Measurements from ENCODE around the gene REG4. TPM values are rescaled to one million over a fixed set of nuclear protein-coding genes. Genes with fewer than 3 reads are reported as not detected.

The REG4 gene
- total and polyA plus RNA-seq, 3 experiments from 2014 or later = 2.5 to 4.4 (median 3.0) TPM

DNA sequence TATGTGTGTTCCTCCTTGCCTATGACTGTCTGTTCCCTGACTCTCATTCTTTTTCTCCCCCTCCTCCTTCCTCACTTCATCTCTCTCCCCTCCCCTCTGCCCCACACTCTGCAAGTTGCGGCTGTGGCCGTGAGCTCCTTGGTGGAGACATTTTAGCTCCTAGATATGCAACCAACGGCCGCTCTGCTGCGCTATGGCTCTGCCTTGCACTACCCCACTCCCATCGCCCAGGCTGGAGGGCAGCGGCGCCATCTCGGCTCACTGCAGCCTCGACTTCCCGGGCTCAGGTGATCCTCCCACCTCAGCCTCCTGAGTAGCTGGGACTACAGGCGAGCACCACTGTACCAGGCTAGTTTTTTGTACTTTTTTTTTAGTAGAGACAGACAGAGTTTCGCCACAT, 5.5 kb downstream of the REG4 start:
- no peak overlapping the region for H3K4me3 ChIP-seq (ENCODE audit: low read length)
- H3K27me3 ChIP-seq (ENCODE audit: insufficient read depth, low read length, poor library complexity, severe bottlenecking) = no peaks in the 10 kb centered on the region
- Mint-ChIP-seq H3K36me3 (no peaks in the 10 kb centered on the region), H3K27ac (peak overlapping the region in 1 of 8 donors; percentile 34), H3K9me3 (no peaks in the 10 kb centered on the region), H3K27me3 (peaks cover 4 to 30% of the 10 kb centered on the region in 2 donors), H3K4me3 (no peak overlapping the region), H3K4me1 (peaks cover 2 to 5% (median 5%) of the 10 kb centered on the region in 3 donors)
- no peaks in the 10 kb centered on the region for H3K36me3 ChIP-seq (ENCODE audit: insufficient read depth, low read length)
- no peaks in the 10 kb centered on the region for H3K9me3 ChIP-seq (ENCODE audit: low read length)
- POLR2A ChIA-PET = no interaction called here
- no peak overlapping the region for H3K27ac ChIP-seq (ENCODE audit: low read depth, low read length)
- CTCF ChIA-PET = no interaction called here
- H3K4me1 ChIP-seq (ENCODE audit: insufficient read depth, low read length) = no peaks in the 10 kb centered on the region
- DNase-seq = no peak

- Mint-ChIP-seq H3K27me3 (peaks cover 4 to 30% of the 10 kb centered on the region in 2 donors), H3K27ac (peak overlapping the region in 1 of 8 donors; percentile 34), H3K4me1 (peaks cover 2 to 5% (median 5%) of the 10 kb centered on the region in 3 donors), H3K36me3 (no peaks in the 10 kb centered on the region), H3K4me3 (no peak overlapping the region), H3K9me3 (no peaks in the 10 kb centered on the region)
- H3K9me3 ChIP-seq (ENCODE audit: low read length) = no peaks in the 10 kb centered on the region
- H3K27me3 ChIP-seq (ENCODE audit: insufficient read depth, low read length, poor library complexity, severe bottlenecking) = no peaks in the 10 kb centered on the region
- no peak overlapping the region for H3K27ac ChIP-seq (ENCODE audit: low read depth, low read length)
- H3K4me3 ChIP-seq (ENCODE audit: low read length) = no peak overlapping the region
- POLR2A ChIA-PET = no interaction called here
- no peaks in the 10 kb centered on the region for H3K4me1 ChIP-seq (ENCODE audit: insufficient read depth, low read length)
- no peak for DNase-seq
- no peaks in the 10 kb centered on the region for H3K36me3 ChIP-seq (ENCODE audit: insufficient read depth, low read length)
- CTCF ChIA-PET = no interaction called here
Observed at GRCh38 chr1:119805247-119805646, 6.0 kb downstream of the REG4 start.

DNA sequence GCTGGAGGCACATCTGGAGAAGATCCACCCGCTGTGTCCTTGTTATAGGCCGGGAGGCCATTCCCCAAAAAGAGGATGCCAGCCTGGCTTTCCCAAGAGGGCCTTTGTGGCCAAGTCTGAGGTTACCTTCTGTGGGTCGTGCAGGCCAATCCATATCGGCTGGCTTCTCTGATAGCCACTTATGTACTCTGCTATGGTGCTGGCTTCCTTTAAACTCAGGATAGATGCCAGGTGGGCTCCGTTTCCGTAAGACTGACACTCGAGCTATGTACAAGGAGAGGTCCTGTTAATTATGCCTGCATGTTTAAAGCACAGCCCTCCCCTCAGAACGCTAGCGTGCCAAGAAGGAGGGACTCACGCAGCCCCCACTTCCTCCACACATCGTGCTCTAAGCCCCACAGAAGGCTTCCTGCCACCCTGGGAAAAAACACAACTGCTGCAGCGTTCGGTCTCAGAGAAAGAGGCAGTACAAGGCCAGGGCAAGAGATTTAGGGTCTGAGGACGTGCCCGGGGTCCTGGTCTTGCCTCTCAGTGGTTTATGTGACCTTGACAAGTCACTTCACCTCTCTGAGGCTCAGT, 11.6 kb downstream of the REG4 start:
- ChIA-PET POLR2A (no interaction called here), CTCF (interaction anchor here (2.2 kb wide), 1 partner anchor 9 kb away, joined by 8 read pairs; no protein-coding TSS in a partner anchor)
- Mint-ChIP-seq H3K27me3 (peaks cover 1 to 3% of the 10 kb centered on the region in 2 donors), H3K4me3 (peak overlapping the region in 1 of 7 donors; percentile 10), H3K27ac (peak overlapping the region in 1 of 8 donors; percentile 43), H3K4me1 (peaks cover 0 to 2% (median 0%) of the 10 kb centered on the region in 3 donors), H3K36me3 (no peaks in the 10 kb centered on the region), H3K9me3 (no peaks in the 10 kb centered on the region)
- Histone ChIP-seq H3K4me1 (ENCODE audit: insufficient read depth, low read length) (no peaks in the 10 kb centered on the region), H3K9me3 (ENCODE audit: low read length) (no peaks in the 10 kb centered on the region), H3K27me3 (ENCODE audit: insufficient read depth, low read length, poor library complexity, severe bottlenecking) (no peaks in the 10 kb centered on the region), H3K27ac (ENCODE audit: low read depth, low read length) (no peak overlapping the region), H3K36me3 (ENCODE audit: insufficient read depth, low read length) (no peaks in the 10 kb centered on the region), H3K4me3 (ENCODE audit: low read length) (no peak overlapping the region)
- DNase-seq = peak in 1 of 5 donors; percentile 44

DNA sequence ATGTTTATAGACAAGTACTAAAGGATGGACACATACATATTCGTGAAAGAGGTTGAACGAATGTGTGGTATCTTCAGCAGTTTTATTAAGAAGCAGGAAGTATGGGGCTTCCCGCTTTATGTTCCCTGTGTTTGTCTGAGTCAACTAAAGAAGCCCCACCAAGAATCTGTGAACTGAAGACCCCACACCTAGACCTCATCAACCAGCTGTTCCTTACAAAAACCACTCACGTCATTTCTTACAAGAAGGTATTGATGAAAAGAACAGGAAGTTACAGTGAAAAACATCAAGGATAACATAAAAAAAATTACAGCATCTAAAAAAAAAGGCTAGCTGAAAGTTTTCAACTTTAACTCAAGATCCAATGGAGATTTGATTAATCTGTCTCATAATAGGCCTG, 12.3 kb downstream of the REG4 start:
- Mint-ChIP-seq H3K36me3 (no peaks in the 10 kb centered on the region), H3K27me3 (peaks cover 1 to 3% of the 10 kb centered on the region in 2 donors), H3K9me3 (no peaks in the 10 kb centered on the region), H3K4me1 (peaks cover 0 to 2% (median 0%) of the 10 kb centered on the region in 3 donors), H3K4me3 (peak overlapping the region in 1 of 7 donors; percentile 16), H3K27ac (no peak overlapping the region)
- Histone ChIP-seq H3K36me3 (ENCODE audit: insufficient read depth, low read length) (no peaks in the 10 kb centered on the region), H3K27ac (ENCODE audit: low read depth, low read length) (no peak overlapping the region), H3K4me1 (ENCODE audit: insufficient read depth, low read length) (no peaks in the 10 kb centered on the region), H3K27me3 (ENCODE audit: insufficient read depth, low read length, poor library complexity, severe bottlenecking) (no peaks in the 10 kb centered on the region), H3K9me3 (ENCODE audit: low read length) (no peaks in the 10 kb centered on the region), H3K4me3 (ENCODE audit: low read length) (no peak overlapping the region)
- POLR2A ChIA-PET = no interaction called here
- CTCF ChIA-PET = interaction anchor here (2.2 kb wide), 1 partner anchor 10 kb away, joined by 8 read pairs; no protein-coding TSS in a partner anchor
- peak in 1 of 5 donors; percentile 57 for DNase-seq

DNA sequence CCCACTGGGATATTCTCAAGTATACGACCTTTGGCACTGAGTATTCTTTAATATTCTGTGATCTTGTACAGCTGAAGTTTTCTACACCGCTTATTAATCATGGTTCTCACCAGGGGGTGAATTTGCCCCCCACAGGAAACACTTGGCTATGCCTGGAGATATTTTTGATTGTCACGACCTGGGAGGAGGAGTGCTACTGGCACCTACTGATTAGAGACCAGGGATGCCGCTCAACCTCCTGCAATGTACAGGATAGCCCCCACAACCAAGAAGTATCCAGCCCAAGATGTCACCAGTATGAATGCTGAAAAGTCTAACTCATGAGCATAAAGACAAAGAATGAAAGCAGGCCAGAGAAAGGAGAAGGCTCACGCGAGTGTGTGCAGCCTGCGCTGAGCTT, 13.7 kb downstream of the REG4 start:
- H3K27ac Mint-ChIP-seq = no peak overlapping the region

GRCh38 chr1:119797162-119797561, 14.1 kb downstream of the REG4 start:
- CTCF ChIA-PET = no interaction called here

More for the DNA sequence above, 13.7 kb downstream of the REG4 start:
- H3K4me1 ChIP-seq (ENCODE audit: insufficient read depth, low read length) = no peaks in the 10 kb centered on the region
- CTCF ChIA-PET = interaction anchor here (2.2 kb wide), 1 partner anchor 11 kb away, joined by 8 read pairs; no protein-coding TSS in a partner anchor
- Mint-ChIP-seq H3K9me3 (no peaks in the 10 kb centered on the region), H3K4me3 (no peak overlapping the region), H3K27me3 (peaks cover 1 to 10% of the 10 kb centered on the region in 2 donors), H3K36me3 (peaks cover 0 to 2% (median 0%) of the 10 kb centered on the region in 3 donors), H3K4me1 (peaks cover 0 to 2% (median 0%) of the 10 kb centered on the region in 3 donors)
- H3K27me3 ChIP-seq (ENCODE audit: insufficient read depth, low read length, poor library complexity, severe bottlenecking) = no peaks in the 10 kb centered on the region
- no peak overlapping the region for H3K27ac ChIP-seq (ENCODE audit: low read depth, low read length)
- no peaks in the 10 kb centered on the region for H3K36me3 ChIP-seq (ENCODE audit: insufficient read depth, low read length)
- H3K4me3 ChIP-seq (ENCODE audit: low read length) = no peak overlapping the region
- POLR2A ChIA-PET = no interaction called here
- no peak for DNase-seq
- no peaks in the 10 kb centered on the region for H3K9me3 ChIP-seq (ENCODE audit: low read length)

DNA sequence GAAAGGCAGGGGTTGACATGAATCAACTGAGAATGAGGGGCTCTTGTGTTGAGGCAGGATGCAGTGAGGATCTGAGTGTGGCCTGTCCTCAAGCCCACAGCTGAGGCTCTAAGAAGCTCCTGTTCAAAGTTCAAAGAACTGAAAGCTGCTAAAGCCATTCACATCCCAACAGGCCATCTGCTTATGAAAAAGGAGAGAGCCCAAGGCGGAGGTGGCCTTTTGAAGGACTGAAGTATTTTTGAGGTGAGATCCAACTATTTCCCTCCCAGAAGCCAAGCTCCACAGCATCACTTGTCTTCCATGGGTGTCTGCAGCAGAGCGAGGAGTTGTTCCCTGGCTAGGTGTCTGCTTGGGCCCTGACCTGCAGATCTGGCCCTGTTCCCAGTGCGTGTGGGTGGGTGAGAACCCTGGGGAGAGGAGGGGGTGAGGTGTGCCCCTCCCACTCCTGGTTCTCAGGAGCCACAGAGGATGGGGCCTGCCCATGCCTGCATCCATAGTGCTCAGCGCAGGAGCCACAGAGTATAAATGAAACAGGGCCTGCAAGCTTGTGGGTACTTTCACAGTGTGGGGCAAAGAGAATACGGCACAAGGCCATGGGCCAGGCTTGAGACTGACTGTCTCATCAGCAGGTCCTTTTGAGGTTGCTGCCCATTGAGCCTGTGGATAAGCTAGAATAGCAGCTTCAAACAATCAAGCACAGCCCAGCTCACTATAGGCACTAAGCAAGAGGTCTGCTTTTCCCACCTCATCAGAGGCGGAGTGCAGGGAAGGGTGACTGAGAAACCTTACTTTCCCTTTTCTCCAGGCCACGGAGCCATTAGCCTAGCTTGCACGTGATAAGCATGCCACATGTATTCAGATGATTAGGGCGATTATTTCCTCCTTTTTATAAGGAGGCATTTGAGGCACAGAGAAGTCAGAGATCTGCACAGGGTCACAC, 15.7 kb downstream of the REG4 start:
- POLR2A ChIA-PET = no interaction called here
- peaks cover 0 to 2% (median 0%) of the 10 kb centered on the region in 3 donors for H3K4me1 Mint-ChIP-seq

More at GRCh38 chr1:119797162-119797561, 14.1 kb downstream of the REG4 start:
- H3K27me3 ChIP-seq (ENCODE audit: insufficient read depth, low read length, poor library complexity, severe bottlenecking) = no peaks in the 10 kb centered on the region
- Mint-ChIP-seq H3K36me3 (peaks cover 0 to 2% (median 0%) of the 10 kb centered on the region in 3 donors), H3K9me3 (no peaks in the 10 kb centered on the region), H3K4me1 (peaks cover 0 to 2% (median 0%) of the 10 kb centered on the region in 3 donors), H3K27ac (no peak overlapping the region), H3K4me3 (no peak overlapping the region), H3K27me3 (peaks cover 1 to 13% of the 10 kb centered on the region in 2 donors)
- H3K4me3 ChIP-seq (ENCODE audit: low read length) = no peak overlapping the region
- no peaks in the 10 kb centered on the region for H3K9me3 ChIP-seq (ENCODE audit: low read length)
- POLR2A ChIA-PET = no interaction called here
- no peak for DNase-seq
- H3K27ac ChIP-seq (ENCODE audit: low read depth, low read length) = no peak overlapping the region
- no peaks in the 10 kb centered on the region for H3K36me3 ChIP-seq (ENCODE audit: insufficient read depth, low read length)
- H3K4me1 ChIP-seq (ENCODE audit: insufficient read depth, low read length) = no peaks in the 10 kb centered on the region

DNA sequence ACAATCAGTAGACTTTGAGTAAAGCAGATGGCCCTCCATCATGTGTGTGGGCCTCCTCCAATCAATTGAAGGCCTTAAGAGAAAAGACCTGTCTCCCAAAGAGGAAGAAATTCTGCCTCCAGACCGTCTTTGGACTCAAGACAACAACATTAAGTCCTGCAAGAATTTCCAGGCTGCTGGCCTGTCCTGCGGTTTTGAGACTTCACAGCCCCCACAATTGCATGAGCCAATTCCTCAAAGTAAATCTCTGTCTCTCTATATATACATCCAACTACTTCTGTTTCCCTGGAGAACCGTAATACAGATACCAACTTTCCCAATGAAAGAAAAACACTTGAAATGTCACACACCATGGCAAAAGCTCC, 16.4 kb downstream of the REG4 start:
- Mint-ChIP-seq H3K27ac (no peak overlapping the region), H3K9me3 (no peaks in the 10 kb centered on the region), H3K27me3 (peaks cover 4 to 28% of the 10 kb centered on the region in 2 donors), H3K4me1 (peaks cover 0 to 2% (median 0%) of the 10 kb centered on the region in 3 donors), H3K36me3 (peaks cover 0 to 2% (median 0%) of the 10 kb centered on the region in 3 donors), H3K4me3 (no peak overlapping the region)
- Histone ChIP-seq H3K27ac (ENCODE audit: low read depth, low read length) (no peak overlapping the region), H3K27me3 (ENCODE audit: insufficient read depth, low read length, poor library complexity, severe bottlenecking) (no peaks in the 10 kb centered on the region), H3K9me3 (ENCODE audit: low read length) (no peaks in the 10 kb centered on the region), H3K4me3 (ENCODE audit: low read length) (no peak overlapping the region), H3K36me3 (ENCODE audit: insufficient read depth, low read length) (no peaks in the 10 kb centered on the region), H3K4me1 (ENCODE audit: insufficient read depth, low read length) (no peaks in the 10 kb centered on the region)
- DNase-seq = no peak
- ChIA-PET CTCF (interaction anchor here (0.8 to 1.4 kb wide), 3 partner anchors 8 to 14 kb away, joined by 3 to 4 read pairs (median 4); no protein-coding TSS in a partner anchor), POLR2A (no interaction called here)

More for the DNA sequence above, 15.7 kb downstream of the REG4 start:
- Histone ChIP-seq H3K9me3 (ENCODE audit: low read length) (no peaks in the 10 kb centered on the region), H3K36me3 (ENCODE audit: insufficient read depth, low read length) (no peaks in the 10 kb centered on the region), H3K4me3 (ENCODE audit: low read length) (no peak overlapping the region), H3K27me3 (ENCODE audit: insufficient read depth, low read length, poor library complexity, severe bottlenecking) (no peaks in the 10 kb centered on the region), H3K4me1 (ENCODE audit: insufficient read depth, low read length) (no peaks in the 10 kb centered on the region), H3K27ac (ENCODE audit: low read depth, low read length) (no peak overlapping the region)
- H3K9me3 Mint-ChIP-seq = no peaks in the 10 kb centered on the region
- no peak overlapping the region for H3K4me3 Mint-ChIP-seq
- no peak overlapping the region for H3K27ac Mint-ChIP-seq
- no peak for DNase-seq
- peaks cover 4 to 24% of the 10 kb centered on the region in 2 donors for H3K27me3 Mint-ChIP-seq
- CTCF ChIA-PET = interaction anchor here (0.8 kb wide), 1 partner anchor 14 kb away, joined by 3 read pairs; no protein-coding TSS in a partner anchor
- peaks cover 0 to 2% (median 0%) of the 10 kb centered on the region in 3 donors for H3K36me3 Mint-ChIP-seq
